UCSD-AML1 (cell line): ENCODE results near the gene BFSP2.

Source experiments
- DNase-seq: peaks from one replicate; lab custom pipeline; 2025; ENCODE audit not compliant: unreplicated experiment; lab: John Stamatoyannopoulos, UW

BFSP2 gene

GRCh38 chr3:133413161-133414020, 13.5 kb downstream of the BFSP2 start:
- no peak for DNase-seq

GRCh38 chr3:133414021-133414392, 14.2 kb downstream of the BFSP2 start:
- DNase-seq: no peak

- no peak for DNase-seq
Measured at GRCh38 chr3:133418361-133418760, 18.5 kb downstream of the BFSP2 start.

GRCh38 chr3:133419151-133419909, 19.5 kb downstream of the BFSP2 start:
- DNase-seq: no peak

- DNase-seq: no peak
Measured at GRCh38 chr3:133424937-133425869, 25.3 kb downstream of the BFSP2 start.

GRCh38 chr3:133425898-133426297, 26.0 kb downstream of the BFSP2 start:
- no peak for DNase-seq

GRCh38 chr3:133426721-133427120, 26.9 kb downstream of the BFSP2 start:
- no peak for DNase-seq

GRCh38 chr3:133428552-133428951, 28.7 kb downstream of the BFSP2 start:
- DNase-seq: no peak

- DNase-seq: no peak
Measured at GRCh38 chr3:133429063-133429462, 29.2 kb downstream of the BFSP2 start.

- no peak for DNase-seq
Measured at GRCh38 chr3:133439563-133439962, 39.7 kb downstream of the BFSP2 start.

GRCh38 chr3:133440652-133441051, 40.8 kb downstream of the BFSP2 start:
- DNase-seq: no peak

- DNase-seq: no peak
Measured at GRCh38 chr3:133441867-133442270, 42.0 kb downstream of the BFSP2 start.

GRCh38 chr3:133442518-133442917, 42.7 kb downstream of the BFSP2 start:
- DNase-seq: no peak

- no peak for DNase-seq
Measured at GRCh38 chr3:133443649-133444422, 44.0 kb downstream of the BFSP2 start.

- DNase-seq: no peak
Measured at GRCh38 chr3:133444423-133444774, 44.5 kb downstream of the BFSP2 start.

- DNase-seq: no peak
Measured at GRCh38 chr3:133445108-133445507, 45.3 kb downstream of the BFSP2 start.

GRCh38 chr3:133447750-133448477, 48.1 kb downstream of the BFSP2 start:
- no peak for DNase-seq

- DNase-seq: no peak
Measured at GRCh38 chr3:133448478-133449122, 48.7 kb downstream of the BFSP2 start.

GRCh38 chr3:133451309-133451708, 51.5 kb downstream of the BFSP2 start:
- no peak for DNase-seq
